Astrocyte of the cerebellum (primary cell): ENCODE measurements around the gene FBXL7.

ENCODE experiments used
- DNase-seq: peaks from one replicate; pipeline ENCODE4 v3.0.0-alpha.2; 2011; ENCODE audit warnings: low read depth
- H3K4me3 ChIP-seq: 2 replicates; pipeline ENCODE4 v1.5.1; 2011; ENCODE audit warnings: mild to moderate bottlenecking, low read depth, low read length, moderate library complexity
- in situ Hi-C: cut with HindIII; loops from 2 replicates; pipeline ENCODE4 v1.10.0; 2017; ENCODE audit warnings: low sequenced_read_pairs
- TF ChIP-seq, protein P1 (sequence below): IDR thresholded peaks from 2 replicates; pipeline ENCODE4 v1.5.1; 2012; ENCODE audit warnings: low read length, low read depth, moderate library complexity, mild to moderate bottlenecking; ENCODE audit errors: missing control alignments

Gene FBXL7

DNA sequence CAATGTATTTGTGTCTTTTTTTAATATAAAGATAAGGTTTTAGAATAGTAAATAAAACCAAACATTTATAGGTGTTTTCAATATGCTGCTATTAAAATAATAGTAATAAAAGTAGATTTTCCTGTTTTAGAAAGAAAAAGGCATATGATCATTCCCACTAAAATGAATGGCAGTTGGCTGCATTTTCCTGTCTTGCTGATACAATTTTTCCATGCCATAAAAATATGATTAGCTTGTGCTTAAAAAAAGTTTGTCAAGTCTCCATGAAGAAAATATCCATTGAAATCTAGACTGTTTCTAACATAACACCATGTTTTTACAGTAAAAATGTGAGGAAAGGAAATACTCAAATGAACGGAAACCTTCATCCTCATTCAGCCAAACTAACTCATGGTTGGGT is 65.0 kb downstream of the FBXL7 start:
- H3K4me3 ChIP-seq: no peak overlapping the region
- TF ChIP-seq, protein P1, sequence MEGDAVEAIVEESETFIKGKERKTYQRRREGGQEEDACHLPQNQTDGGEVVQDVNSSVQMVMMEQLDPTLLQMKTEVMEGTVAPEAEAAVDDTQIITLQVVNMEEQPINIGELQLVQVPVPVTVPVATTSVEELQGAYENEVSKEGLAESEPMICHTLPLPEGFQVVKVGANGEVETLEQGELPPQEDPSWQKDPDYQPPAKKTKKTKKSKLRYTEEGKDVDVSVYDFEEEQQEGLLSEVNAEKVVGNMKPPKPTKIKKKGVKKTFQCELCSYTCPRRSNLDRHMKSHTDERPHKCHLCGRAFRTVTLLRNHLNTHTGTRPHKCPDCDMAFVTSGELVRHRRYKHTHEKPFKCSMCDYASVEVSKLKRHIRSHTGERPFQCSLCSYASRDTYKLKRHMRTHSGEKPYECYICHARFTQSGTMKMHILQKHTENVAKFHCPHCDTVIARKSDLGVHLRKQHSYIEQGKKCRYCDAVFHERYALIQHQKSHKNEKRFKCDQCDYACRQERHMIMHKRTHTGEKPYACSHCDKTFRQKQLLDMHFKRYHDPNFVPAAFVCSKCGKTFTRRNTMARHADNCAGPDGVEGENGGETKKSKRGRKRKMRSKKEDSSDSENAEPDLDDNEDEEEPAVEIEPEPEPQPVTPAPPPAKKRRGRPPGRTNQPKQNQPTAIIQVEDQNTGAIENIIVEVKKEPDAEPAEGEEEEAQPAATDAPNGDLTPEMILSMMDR: no peak
- DNase-seq: no peak
- in situ Hi-C loops: no loop called here

DNA sequence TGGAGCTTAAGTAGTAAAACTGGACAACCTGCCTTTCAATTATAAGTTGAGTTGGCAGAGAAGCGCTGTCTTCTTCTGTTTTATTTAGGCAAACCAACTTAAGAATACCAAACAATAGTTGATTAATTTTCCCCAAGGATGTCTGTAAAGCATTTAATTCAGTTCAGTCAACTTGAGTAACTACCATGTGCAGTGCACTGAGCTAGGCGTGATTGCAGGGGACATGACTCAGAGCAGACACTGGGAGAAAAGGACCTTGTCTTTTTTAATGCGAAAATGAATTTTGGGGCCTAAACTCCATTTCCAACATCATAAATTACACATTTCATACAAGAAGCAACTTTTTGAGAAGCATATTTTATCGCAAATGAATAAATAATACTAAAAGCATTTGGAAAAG is 66.3 kb downstream of the FBXL7 start:
- no peak overlapping the region for H3K4me3 ChIP-seq
- TF ChIP-seq, protein P1: no peak
- in situ Hi-C loops: no loop called here
- DNase-seq: no peak

DNA sequence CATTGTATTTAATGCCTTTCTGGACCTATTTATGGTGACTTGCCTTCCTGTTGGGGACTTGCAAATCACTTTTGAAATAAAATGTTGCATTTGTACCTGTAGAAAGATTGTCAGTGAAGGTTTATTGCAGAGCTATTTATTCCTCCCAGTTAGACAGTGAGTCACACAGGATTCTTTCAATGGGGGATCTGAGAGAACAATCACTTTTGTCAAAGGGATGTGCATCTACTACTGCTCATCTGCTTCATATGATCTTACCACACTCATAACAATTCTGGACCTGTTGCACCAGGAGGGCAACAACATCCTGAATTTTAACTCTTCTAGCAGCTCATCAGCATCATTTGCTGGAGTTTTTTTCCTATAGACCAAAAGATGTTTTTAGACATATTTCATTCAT is 66.8 kb downstream of the FBXL7 start:
- TF ChIP-seq, protein P1: no peak
- H3K4me3 ChIP-seq: no peak overlapping the region
- in situ Hi-C loops: no loop called here
- no peak for DNase-seq

DNA sequence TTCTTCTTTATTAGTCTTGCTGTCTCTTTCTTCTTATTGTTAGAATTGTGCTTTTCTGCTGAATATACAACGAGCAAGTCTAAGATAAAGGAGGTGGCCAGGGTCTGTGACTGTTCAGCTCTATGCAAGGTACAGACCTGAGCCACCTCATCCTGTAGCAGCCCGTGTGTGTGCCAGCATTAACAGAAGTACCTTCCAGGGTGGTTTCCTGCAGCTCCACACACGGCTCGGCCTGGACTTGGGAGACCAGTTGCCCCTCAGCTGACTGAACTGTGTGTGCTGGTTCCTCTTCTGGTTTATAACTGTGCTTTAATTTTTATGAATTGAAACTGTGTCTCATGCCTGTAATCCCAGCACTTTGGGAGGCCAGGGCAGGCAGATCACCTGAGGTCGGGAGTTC is 70.5 kb downstream of the FBXL7 start:
- DNase-seq: no peak
- TF ChIP-seq, protein P1: no peak
- in situ Hi-C loops: no loop called here
- no peak overlapping the region for H3K4me3 ChIP-seq

DNA sequence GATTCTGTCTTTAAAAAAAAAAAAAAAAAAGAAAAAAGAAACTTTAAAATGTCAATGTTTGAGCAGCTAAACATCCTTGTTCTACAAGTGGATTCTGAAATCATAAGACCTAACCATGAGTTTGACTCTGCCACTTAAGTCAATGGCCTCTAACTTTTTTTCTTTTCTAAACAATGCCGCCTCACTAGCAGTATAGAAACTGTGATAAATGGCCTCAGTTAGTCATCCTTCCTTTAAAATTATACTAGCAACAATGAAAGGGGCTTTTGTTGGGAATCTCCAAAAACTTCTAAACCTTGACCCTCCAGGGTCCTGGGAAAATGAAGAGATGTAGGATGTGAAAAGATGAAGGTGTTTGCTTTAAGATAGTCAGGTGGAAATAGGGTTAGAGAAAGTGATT is 71.1 kb downstream of the FBXL7 start:
- DNase-seq: no peak
- in situ Hi-C loops: no loop called here
- no peak overlapping the region for H3K4me3 ChIP-seq
- TF ChIP-seq, protein P1: no peak

DNA sequence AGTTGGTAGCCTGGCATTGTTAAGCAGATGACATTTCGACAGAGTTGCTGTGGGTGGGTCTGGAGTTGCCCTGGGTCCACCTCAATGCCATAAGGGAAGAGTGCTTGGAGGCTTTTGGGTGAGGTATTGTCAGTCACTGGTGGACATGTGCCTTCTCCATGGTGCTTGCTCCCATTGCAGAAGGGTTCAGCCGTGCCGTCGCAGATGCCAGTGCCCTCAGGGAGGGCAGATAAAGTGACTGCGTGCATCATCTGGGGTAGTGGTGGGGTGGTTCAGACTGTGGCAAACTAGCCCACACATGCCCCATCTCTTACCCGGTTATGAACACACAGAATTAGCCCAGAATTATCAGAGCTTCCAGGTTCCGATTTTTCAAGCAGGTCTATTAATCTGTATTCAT is 71.6 kb downstream of the FBXL7 start:
- TF ChIP-seq, protein P1: no peak
- H3K4me3 ChIP-seq: no peak overlapping the region
- in situ Hi-C loops: no loop called here
- no peak for DNase-seq

DNA sequence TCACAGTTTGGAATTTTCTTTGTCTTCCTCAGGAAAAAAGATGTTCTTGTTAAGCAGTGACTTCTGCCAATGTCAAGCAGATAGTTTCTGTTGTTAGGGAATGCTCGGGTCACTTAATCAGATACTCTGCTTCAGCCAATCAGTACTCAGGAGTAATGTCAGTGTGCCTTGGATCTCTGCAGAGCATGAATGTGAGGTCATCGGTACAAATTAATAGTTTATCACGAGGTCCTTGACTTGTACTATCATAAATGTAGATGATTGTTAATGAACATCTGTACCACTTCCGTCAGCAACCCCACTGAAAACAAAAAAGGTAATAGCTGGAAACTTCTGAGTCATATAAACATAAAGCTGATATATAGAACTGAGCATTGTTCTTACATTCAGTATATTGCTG is 73.6 kb downstream of the FBXL7 start:
- in situ Hi-C loops: no loop called here

More for the DNA sequence above, 73.6 kb downstream of the FBXL7 start:
- TF ChIP-seq, protein P1: no peak
- no peak for DNase-seq
- H3K4me3 ChIP-seq: no peak overlapping the region
